ENCODE results near the gene SLC10A7. TPM values are rescaled to one million over a fixed set of nuclear protein-coding genes. Genes with fewer than 3 reads are reported as not detected.

Gene SLC10A7
- total and polyA plus RNA-seq, 10 of the 15 experiments (the other 5 are each of a cell fraction or from before 2014, with no cell fraction given): 4.6 to 23.7 (median 15.6) TPM

DNA sequence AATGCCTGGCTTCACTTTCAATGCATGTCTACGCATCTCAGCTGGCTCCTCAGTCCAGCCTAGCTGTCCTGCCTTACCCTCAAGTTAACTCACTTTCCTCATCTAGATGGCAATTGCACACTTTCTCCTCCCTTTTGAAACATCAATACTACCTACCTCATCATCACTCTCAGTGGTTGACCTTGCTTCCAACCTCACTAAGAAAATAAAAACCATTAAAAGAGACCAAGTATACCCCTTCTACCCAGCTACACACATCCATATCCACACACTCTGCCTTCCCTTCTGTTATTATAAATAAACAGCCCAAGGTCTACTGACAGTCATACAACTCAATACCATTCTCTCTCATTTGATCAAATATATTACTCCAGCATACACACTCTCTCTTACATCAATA is 21.5 kb downstream of the SLC10A7 start:
- H3K79me2 ChIP-seq (ENCODE audit: control insufficient read depth, insufficient read depth, low read length): no peaks in the 10 kb centered on the region
- H3K36me3 ChIP-seq (ENCODE audit: control insufficient read depth in 2 of 2, insufficient read depth in 2 of 2, low read length in 1 of 2): peaks cover 0 to 9% of the 10 kb centered on the region in 2 experiments; a peak in 2 of 4 replicates
- BruUV-seq (replicated peaks): no TSS peak
- DNase-seq (ENCODE audit: low read depth, low spot score) (no peak), ATAC-seq (no peak; the same call in 2 of the 3 replicates), FAIRE-seq (no peak)
- no peaks in the 10 kb centered on the region for H4K20me1 ChIP-seq (ENCODE audit: control insufficient read depth, insufficient read depth)
- no peaks in the 10 kb centered on the region for H3K27me3 ChIP-seq (replicated peaks in 1 of 2; ENCODE audit: control insufficient read depth in 2 of 2, insufficient read depth in 2 of 2, low read length in 1 of 2)
- no peak overlapping the region for H3K27ac ChIP-seq (ENCODE audit: control insufficient read depth, insufficient read depth)
- 95% methylated on average over 1 of the region's 1 CpG for WGBS (ENCODE audit: insufficient coverage, insufficient replicate concordance, low lambda C conversion rate, missing lambda C conversion rate)
- H3K4me3 ChIP-seq: no peak overlapping the region
- ChIA-PET SMC1A (ENCODE audit: uncharacterized antibody, unreplicated experiment) (interaction anchor here (1.0 to 1.2 kb wide), 2 partner anchors 9 to 20 kb away, joined by 3 read pairs; no protein-coding TSS in a partner anchor), CTCF (no interaction called here), POLR2A (interaction anchor here (1.3 kb wide), 1 partner anchor 15 kb away, joined by 4 read pairs; no protein-coding TSS in a partner anchor), RAD21 (ENCODE audit: unreplicated experiment) (no interaction called here)
- no peaks in the 10 kb centered on the region for H3K4me1 ChIP-seq (ENCODE audit: control insufficient read depth, insufficient read depth, low read length)
- no peak for TF ChIP-seq E2F8 (IDR thresholded peaks at IDR 0.05; ENCODE audit: low read depth, partially characterized antibody)
- TF ChIP-seq, protein P1, sequence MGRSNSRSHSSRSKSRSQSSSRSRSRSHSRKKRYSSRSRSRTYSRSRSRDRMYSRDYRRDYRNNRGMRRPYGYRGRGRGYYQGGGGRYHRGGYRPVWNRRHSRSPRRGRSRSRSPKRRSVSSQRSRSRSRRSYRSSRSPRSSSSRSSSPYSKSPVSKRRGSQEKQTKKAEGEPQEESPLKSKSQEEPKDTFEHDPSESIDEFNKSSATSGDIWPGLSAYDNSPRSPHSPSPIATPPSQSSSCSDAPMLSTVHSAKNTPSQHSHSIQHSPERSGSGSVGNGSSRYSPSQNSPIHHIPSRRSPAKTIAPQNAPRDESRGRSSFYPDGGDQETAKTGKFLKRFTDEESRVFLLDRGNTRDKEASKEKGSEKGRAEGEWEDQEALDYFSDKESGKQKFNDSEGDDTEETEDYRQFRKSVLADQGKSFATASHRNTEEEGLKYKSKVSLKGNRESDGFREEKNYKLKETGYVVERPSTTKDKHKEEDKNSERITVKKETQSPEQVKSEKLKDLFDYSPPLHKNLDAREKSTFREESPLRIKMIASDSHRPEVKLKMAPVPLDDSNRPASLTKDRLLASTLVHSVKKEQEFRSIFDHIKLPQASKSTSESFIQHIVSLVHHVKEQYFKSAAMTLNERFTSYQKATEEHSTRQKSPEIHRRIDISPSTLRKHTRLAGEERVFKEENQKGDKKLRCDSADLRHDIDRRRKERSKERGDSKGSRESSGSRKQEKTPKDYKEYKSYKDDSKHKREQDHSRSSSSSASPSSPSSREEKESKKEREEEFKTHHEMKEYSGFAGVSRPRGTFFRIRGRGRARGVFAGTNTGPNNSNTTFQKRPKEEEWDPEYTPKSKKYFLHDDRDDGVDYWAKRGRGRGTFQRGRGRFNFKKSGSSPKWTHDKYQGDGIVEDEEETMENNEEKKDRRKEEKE (IDR thresholded peaks at IDR 0.05): no peak
- no peak for TF ChIP-seq SREBF1 (IDR thresholded peaks at IDR 0.05; ENCODE audit: low read length)
- no peak for TF ChIP-seq MEF2A (IDR thresholded peaks at IDR 0.05; ENCODE audit: insufficient read depth, low read depth, low read length)
- TF ChIP-seq, protein P2, sequence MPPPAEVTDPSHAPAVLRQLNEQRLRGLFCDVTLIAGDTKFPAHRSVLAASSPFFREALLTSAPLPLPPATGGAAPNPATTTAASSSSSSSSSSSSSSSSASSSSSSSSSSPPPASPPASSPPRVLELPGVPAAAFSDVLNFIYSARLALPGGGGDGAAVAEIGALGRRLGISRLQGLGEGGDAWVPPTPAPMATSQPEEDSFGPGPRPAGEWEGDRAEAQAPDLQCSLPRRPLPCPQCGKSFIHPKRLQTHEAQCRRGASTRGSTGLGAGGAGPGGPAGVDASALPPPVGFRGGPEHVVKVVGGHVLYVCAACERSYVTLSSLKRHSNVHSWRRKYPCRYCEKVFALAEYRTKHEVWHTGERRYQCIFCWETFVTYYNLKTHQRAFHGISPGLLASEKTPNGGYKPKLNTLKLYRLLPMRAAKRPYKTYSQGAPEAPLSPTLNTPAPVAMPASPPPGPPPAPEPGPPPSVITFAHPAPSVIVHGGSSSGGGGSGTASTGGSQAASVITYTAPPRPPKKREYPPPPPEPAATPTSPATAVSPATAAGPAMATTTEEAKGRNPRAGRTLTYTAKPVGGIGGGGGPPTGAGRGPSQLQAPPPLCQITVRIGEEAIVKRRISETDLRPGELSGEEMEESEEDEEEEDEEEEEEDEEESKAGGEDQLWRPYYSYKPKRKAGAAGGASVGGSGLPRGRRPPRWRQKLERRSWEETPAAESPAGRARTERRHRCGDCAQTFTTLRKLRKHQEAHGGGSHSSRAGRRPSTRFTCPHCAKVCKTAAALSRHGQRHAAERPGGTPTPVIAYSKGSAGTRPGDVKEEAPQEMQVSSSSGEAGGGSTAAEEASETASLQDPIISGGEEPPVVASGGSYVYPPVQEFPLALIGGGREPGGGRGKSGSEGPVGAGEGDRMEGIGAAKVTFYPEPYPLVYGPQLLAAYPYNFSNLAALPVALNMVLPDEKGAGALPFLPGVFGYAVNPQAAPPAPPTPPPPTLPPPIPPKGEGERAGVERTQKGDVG (CRISPR knock-in tag; IDR thresholded peaks at IDR 0.05): no peak
- no peak for TF ChIP-seq SMC3 (IDR thresholded peaks at IDR 0.05; ENCODE audit: borderline replicate concordance, low read length)
- no peak for TF ChIP-seq RBBP5 (conservative IDR thresholded peaks at IDR 0.05)
- no peak for TF ChIP-seq MLLT1 (IDR thresholded peaks at IDR 0.05)
- no peak for TF ChIP-seq SMARCA5 (IDR thresholded peaks at IDR 0.05)
- no peak for TF ChIP-seq CREM (IDR thresholded peaks at IDR 0.05; ENCODE audit: low read depth)
- TF ChIP-seq GABPA (IDR thresholded peaks at IDR 0.05; ENCODE audit: low read depth): no peak
- TF ChIP-seq ZNF384 (IDR thresholded peaks at IDR 0.05; ENCODE audit: borderline replicate concordance, low read depth, low read length): no peak
- H3K9me3 ChIP-seq (replicated peaks; ENCODE audit: control insufficient read depth, insufficient read depth, low read length): no peaks in the 10 kb centered on the region
- H3K9ac ChIP-seq (ENCODE audit: control insufficient read depth, insufficient read depth, low read length): no peak overlapping the region
- no peak overlapping the region for H3K4me2 ChIP-seq (ENCODE audit: control insufficient read depth, insufficient read depth)
- intact Hi-C loops (cut with micrococcal nuclease; ENCODE audit: unreplicated experiment) (no loop called here), in situ Hi-C loops (cut with MboI) (no loop called here)
- no peak overlapping the region for H2AFZ ChIP-seq (ENCODE audit: control insufficient read depth, low read depth, low read length)
